ENCODE data around the gene NAA38.

NAA38 gene

DNA sequence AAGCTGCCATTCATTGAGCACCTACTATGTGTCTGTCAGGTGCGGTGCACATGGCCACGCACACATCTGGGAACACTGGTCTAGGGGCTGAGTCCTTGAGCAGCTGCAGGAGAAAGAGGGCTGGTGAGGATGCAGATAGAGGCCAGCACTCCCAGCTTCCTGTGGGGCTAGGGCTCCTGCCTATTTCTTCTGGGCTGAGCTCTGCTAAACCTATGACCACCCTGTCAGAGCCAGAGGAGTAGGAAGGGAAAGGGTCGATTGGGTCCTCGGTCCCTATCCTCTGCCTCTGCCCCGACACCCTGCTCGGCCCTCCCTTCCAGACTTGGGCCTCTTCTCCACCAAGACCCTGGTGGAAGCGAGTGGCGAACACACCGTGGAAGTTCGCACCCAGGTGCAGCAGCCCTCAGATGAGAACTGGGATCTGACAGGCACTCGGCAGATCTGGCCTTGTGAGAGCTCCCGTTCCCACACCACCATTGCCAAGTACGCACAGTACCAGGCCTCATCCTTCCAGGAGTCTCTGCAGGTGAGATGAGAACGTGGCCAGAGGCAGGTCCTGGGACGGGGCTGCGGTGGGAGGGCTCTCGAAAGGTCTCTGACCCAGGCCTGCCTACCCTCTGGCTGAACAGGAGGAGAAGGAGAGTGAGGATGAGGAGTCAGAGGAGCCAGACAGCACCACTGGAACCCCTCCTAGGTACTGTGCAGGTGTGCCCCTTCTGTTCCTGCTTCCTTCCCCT lies 6.5 kb downstream of the NAA38 start:
- peak overlapping the region; percentile 77 for H3K27ac Mint-ChIP-seq
- no peaks in the 10 kb centered on the region for H3K27me3 Mint-ChIP-seq
- H3K9me3 Mint-ChIP-seq (ENCODE audit: low read depth) = no peaks in the 10 kb centered on the region
- peaks cover 5% of the 10 kb centered on the region for H3K36me3 Mint-ChIP-seq
- peaks cover 39% of the 10 kb centered on the region for H3K4me1 Mint-ChIP-seq (ENCODE audit: low read depth)
- peak overlapping the region; percentile 76 for H3K4me3 Mint-ChIP-seq

DNA sequence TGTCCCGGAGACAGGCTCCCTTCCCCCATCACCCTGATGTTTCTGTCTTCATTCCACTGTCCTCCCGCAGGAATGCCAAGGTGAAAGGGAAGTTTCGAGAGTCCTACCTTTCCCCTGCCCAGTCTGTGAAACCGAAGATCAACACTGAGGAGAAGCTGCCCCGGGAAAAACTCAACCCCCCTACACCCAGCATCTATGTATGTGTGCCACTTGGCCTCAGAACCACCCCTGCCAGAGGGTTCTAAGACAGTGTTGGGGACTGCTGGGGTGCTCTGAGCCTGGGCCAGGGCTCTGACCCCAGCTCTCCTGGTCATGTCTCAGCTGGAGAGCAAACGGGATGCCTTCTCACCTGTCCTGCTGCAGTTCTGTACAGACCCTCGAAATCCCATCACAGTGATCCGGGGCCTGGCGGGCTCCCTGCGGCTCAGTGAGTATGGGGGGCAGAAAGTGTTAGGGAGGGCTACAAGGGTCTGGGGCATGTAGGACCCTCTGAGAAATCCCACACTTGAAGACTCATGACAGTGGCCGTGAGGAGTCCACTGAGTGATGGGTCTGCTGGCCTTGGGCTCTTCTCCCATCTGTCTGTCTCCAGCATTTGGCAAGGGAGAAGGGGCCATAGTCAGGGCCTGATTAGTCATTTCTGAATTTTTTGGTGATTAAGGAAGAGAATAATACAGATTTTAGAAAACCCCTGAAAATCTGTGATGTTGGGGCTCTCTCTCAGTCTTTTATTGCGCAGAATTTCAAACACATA lies 7.4 kb downstream of the NAA38 start:
- no peaks in the 10 kb centered on the region for H3K9me3 Mint-ChIP-seq (ENCODE audit: low read depth)
- peak overlapping the region; percentile 82 for H3K27ac Mint-ChIP-seq
- peak overlapping the region; percentile 76 for H3K4me3 Mint-ChIP-seq
- H3K36me3 Mint-ChIP-seq = peaks cover 4% of the 10 kb centered on the region
- peaks cover 39% of the 10 kb centered on the region for H3K4me1 Mint-ChIP-seq (ENCODE audit: low read depth)
- no peaks in the 10 kb centered on the region for H3K27me3 Mint-ChIP-seq

DNA sequence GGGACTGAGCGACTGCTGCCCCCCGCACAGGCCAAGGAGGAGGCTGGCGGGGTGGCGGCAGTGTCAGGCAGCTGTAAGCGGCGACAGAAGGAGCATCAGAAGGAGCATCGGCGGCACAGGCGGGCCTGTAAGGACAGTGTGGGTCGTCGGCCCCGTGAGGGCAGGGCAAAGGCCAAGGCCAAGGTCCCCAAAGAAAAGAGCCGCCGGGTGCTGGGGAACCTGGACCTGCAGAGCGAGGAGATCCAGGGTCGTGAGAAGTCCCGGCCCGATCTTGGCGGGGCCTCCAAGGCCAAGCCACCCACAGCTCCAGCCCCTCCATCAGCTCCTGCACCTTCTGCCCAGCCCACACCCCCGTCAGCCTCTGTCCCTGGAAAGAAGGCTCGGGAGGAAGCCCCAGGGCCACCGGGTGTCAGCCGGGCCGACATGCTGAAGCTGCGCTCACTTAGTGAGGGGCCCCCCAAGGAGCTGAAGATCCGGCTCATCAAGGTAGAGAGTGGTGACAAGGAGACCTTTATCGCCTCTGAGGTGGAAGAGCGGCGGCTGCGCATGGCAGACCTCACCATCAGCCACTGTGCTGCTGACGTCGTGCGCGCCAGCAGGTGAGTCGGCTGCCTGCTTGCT lies 8.1 kb downstream of the NAA38 start:
- Mint-ChIP-seq H3K27me3 (no peaks in the 10 kb centered on the region), H3K4me1 (ENCODE audit: low read depth) (peaks cover 39% of the 10 kb centered on the region), H3K9me3 (ENCODE audit: low read depth) (no peaks in the 10 kb centered on the region), H3K36me3 (peaks cover 4% of the 10 kb centered on the region), H3K4me3 (peak overlapping the region; percentile 76), H3K27ac (no peak overlapping the region)

DNA sequence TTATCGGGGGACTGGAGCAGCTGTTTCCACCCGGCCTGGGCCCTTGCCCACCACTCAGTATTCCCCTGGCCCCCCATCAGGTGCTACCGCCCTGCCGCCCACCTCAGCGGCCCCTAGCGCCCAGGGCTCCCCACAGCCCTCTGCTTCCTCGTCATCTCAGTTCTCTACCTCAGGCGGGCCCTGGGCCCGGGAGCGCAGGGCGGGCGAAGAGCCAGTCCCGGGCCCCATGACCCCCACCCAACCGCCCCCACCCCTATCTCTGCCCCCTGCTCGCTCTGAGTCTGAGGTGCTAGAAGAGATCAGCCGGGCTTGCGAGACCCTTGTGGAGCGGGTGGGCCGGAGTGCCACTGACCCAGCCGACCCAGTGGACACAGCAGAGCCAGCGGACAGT lies 8.6 kb downstream of the NAA38 start:
- H3K4me1 Mint-ChIP-seq (ENCODE audit: low read depth) = peaks cover 36% of the 10 kb centered on the region
- H3K27me3 Mint-ChIP-seq = no peaks in the 10 kb centered on the region
- H3K36me3 Mint-ChIP-seq = peaks cover 2% of the 10 kb centered on the region
- no peaks in the 10 kb centered on the region for H3K9me3 Mint-ChIP-seq (ENCODE audit: low read depth)
- no peak overlapping the region for H3K27ac Mint-ChIP-seq
- no peak overlapping the region for H3K4me3 Mint-ChIP-seq

DNA sequence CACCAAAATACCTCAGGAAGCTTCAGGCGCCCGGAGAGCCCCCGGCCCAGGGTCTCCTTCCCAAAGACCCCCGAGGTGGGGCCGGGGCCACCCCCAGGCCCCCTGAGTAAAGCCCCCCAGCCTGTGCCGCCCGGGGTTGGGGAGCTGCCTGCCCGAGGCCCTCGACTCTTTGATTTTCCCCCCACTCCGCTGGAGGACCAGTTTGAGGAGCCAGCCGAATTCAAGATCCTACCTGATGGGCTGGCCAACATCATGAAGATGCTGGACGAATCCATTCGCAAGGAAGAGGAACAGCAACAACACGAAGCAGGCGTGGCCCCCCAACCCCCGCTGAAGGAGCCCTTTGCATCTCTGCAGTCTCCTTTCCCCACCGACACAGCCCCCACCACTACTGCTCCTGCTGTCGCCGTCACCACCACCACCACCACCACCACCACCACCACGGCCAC lies 9.2 kb downstream of the NAA38 start:
- peaks cover 2% of the 10 kb centered on the region for H3K36me3 Mint-ChIP-seq
- H3K27me3 Mint-ChIP-seq = no peaks in the 10 kb centered on the region
- H3K4me1 Mint-ChIP-seq (ENCODE audit: low read depth) = peaks cover 35% of the 10 kb centered on the region
- no peaks in the 10 kb centered on the region for H3K9me3 Mint-ChIP-seq (ENCODE audit: low read depth)
- peak overlapping the region; percentile 58 for H3K4me3 Mint-ChIP-seq
- H3K27ac Mint-ChIP-seq = no peak overlapping the region

DNA sequence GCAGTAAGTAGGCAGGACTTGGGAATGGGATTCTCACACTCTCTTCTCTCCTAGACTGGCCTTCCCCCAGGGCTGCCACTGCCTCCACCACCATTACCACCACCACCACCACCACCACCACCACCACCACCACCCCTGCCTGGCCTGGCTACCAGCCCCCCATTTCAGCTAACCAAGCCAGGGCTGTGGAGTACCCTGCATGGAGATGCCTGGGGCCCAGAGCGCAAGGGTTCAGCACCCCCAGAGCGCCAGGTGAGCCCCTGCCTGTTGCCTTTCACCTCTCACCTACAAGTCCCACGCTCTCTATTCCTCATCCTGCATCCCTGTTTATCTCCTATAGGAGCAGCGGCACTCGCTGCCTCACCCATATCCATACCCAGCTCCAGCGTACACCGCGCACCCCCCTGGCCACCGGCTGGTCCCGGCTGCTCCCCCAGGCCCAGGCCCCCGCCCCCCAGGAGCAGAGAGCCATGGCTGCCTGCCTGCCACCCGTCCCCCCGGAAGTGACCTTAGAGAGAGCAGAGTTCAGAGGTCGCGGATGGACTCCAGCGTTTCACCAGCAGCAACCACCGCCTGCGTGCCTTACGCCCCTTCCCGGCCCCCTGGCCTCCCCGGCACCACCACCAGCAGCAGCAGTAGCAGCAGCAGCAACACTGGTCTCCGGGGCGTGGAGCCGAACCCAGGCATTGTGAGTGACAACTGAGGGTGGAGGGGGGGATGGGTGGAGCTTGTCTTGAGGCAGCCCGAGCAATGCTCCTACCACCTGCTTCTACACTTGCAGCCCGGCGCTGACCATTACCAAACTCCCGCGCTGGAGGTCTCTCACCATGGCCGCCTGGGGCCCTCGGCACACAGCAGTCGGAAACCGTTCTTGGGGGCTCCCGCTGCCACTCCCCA lies 10.3 kb downstream of the NAA38 start:
- no peaks in the 10 kb centered on the region for H3K27me3 Mint-ChIP-seq
- peak overlapping the region; percentile 95 for H3K4me3 Mint-ChIP-seq
- H3K4me1 Mint-ChIP-seq (ENCODE audit: low read depth) = peaks cover 34% of the 10 kb centered on the region
- H3K9me3 Mint-ChIP-seq (ENCODE audit: low read depth) = no peaks in the 10 kb centered on the region
- peak overlapping the region; percentile 66 for H3K27ac Mint-ChIP-seq
- peaks cover 2% of the 10 kb centered on the region for H3K36me3 Mint-ChIP-seq

DNA sequence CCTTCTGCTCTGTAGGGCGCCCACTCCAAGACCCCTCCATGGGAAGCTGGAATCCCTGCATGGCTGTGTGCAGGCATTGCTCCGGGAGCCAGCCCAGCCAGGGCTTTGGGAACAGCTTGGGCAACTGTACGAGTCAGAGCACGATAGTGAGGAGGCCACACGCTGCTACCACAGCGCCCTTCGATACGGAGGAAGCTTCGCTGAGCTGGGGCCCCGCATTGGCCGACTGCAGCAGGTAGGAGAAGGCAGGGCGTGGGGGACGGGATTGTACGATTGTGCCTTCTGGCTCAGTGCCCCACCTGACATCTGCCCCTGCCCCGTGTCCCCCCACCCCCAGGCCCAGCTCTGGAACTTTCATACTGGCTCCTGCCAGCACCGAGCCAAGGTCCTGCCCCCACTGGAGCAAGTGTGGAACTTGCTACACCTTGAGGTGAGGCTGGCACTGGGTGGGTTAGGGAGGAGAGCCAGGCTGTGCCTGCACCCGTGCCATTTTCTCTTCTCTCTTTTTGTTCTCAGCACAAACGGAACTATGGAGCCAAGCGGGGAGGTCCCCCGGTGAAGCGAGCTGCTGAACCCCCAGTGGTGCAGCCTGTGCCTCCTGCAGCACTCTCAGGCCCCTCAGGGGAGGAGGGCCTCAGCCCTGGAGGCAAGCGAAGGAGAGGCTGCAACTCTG lies 11.2 kb downstream of the NAA38 start:
- H3K4me1 Mint-ChIP-seq (ENCODE audit: low read depth) = peaks cover 30% of the 10 kb centered on the region
- no peaks in the 10 kb centered on the region for H3K27me3 Mint-ChIP-seq
- H3K27ac Mint-ChIP-seq = peak overlapping the region; percentile 66
- no peaks in the 10 kb centered on the region for H3K9me3 Mint-ChIP-seq (ENCODE audit: low read depth)
- peaks cover 2% of the 10 kb centered on the region for H3K36me3 Mint-ChIP-seq
- H3K4me3 Mint-ChIP-seq = peak overlapping the region; percentile 95

DNA sequence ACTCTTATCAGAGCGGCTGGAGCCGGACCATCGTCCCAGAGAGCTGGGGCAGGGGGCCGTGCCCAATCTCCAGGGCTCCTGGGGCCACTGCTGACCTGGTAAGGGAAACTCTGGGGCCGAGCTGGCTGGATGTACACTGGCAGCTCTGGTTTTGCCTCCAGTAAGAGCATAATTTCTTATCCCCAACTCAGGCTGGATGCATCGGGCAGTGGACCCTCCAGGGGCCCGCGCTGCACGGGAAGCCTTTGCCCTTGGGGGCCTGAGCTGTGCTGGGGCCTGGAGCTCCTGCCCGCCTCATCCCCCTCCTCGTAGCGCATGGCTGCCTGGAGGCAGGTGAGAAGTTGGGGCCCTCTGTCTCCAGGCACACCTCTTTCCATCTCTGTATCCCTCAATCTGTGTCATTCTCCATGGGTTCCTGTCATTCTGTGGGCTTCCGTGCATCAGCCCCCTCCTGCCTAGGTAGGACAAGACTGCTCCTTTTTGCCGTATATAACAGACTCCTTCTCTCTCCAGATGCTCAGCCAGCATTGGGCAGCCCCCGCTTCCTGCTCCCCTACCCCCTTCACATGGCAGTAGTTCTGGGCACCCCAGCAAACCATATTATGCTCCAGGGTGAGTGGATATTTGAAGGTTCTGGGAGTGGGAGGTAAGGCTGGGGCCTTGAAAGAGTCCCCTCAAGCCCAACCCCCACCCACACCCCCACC lies 11.8 kb downstream of the NAA38 start:
- Mint-ChIP-seq H3K36me3 (peaks cover 4% of the 10 kb centered on the region), H3K27me3 (no peaks in the 10 kb centered on the region), H3K4me3 (peak overlapping the region; percentile 95), H3K27ac (peak overlapping the region; percentile 99), H3K4me1 (ENCODE audit: low read depth) (peaks cover 30% of the 10 kb centered on the region), H3K9me3 (ENCODE audit: low read depth) (no peaks in the 10 kb centered on the region)

DNA sequence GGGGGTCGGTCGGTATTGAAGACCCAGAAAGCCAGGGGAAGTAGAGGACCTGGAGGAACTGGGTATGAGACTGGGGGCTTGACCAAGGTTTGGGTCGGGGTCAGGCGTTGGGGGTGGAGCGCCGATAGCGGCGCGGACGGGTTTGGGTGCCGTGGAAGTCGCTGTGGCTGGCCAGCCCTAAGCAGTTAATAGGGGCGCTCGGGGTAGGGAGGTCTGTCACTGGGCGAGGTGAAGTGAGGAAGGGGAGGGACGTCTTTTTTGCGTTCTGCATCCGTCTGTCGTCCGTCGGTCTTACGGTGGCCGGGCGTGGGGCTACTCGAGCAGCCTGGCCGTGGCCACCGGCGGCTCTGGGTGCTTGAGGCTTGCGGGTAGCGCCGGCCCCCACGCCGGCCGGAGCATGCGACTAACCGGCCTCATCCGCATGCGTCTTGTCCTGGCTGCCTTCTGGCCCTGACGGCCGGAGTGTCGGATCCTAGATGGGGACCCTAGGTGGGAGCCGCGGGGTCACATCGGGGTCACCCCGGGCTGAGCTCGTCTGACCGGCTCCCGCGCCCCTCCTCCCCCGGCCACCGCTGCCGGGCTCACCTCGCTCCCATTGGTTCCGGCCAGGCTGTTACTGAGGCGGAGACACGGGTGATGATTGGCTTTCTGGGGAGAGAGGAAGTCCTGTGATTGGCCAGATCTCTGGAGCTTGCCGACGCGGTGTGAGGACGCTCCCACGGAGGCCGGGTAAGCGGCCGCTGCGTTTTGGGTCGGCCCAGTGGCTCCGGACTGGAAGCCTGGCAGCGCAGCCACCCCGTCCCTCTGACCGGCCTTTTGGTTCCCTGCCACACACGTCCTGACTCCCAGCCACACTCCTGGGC lies 12.8 kb downstream of the NAA38 start:
- Mint-ChIP-seq H3K9me3 (ENCODE audit: low read depth) (no peaks in the 10 kb centered on the region), H3K4me1 (ENCODE audit: low read depth) (peaks cover 30% of the 10 kb centered on the region), H3K27ac (peak overlapping the region; percentile 99), H3K27me3 (no peaks in the 10 kb centered on the region), H3K36me3 (peaks cover 7% of the 10 kb centered on the region), H3K4me3 (peak overlapping the region; percentile 95)

DNA sequence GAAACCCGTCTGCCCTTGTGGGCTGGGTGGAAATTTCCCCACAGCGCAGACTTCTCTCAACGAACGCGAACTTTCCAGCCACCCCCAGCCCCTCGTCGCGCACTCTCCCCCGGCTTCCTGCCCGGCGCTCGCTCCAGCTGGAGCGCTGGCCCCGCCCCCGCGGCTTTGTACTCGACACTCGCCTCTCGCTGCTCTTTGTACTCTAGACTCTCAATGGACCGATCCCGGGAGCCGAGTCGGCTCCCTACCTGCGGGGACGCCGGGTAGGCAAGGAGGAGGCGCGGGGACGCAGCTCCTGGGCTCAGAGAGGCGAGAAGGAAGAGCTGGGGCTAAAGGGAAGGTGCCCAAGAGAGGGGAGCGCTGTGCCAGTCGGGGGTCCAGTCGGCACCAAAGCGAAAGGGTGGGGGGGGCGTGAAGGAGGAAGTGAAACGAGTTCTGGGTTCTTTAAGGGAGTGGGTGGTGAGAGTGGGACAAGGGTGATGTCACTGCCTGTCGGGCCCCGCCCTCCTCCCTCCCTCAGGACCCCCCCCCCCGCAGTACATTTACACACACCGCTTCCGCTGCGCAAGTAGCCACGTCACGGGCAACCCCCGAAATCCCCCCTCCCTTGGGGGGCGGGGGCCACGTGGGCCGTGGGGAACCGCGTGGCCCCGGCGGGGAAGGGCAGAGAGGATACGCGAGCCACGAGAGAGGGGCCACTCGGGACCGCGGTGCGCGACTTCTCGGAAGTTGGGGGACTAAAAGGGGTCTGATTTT lies 13.6 kb downstream of the NAA38 start:
- no peaks in the 10 kb centered on the region for H3K9me3 Mint-ChIP-seq (ENCODE audit: low read depth)
- peak overlapping the region; percentile 99 for H3K27ac Mint-ChIP-seq
- peaks cover 7% of the 10 kb centered on the region for H3K36me3 Mint-ChIP-seq
- H3K4me3 Mint-ChIP-seq = peak overlapping the region; percentile 95
- H3K4me1 Mint-ChIP-seq (ENCODE audit: low read depth) = peaks cover 37% of the 10 kb centered on the region
- no peaks in the 10 kb centered on the region for H3K27me3 Mint-ChIP-seq

DNA sequence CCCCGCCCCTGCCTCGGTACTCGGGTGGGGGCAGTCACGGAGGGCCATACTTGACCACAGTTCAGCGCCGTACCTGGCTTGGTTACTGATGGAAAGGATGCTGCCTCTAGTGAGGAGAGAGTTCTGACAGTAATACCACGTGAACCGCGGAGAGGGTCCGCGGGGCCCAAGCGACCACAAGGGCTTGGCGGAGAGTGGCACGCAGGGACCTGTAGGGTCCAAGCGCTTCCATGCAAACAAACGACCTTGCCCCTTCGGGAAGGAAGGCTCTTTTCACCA lies 14.2 kb downstream of the NAA38 start:
- peaks cover 7% of the 10 kb centered on the region for H3K36me3 Mint-ChIP-seq
- peaks cover 40% of the 10 kb centered on the region for H3K4me1 Mint-ChIP-seq (ENCODE audit: low read depth)
- H3K27ac Mint-ChIP-seq = peak overlapping the region; percentile 99
- peak overlapping the region; percentile 95 for H3K4me3 Mint-ChIP-seq
- no peaks in the 10 kb centered on the region for H3K9me3 Mint-ChIP-seq (ENCODE audit: low read depth)
- H3K27me3 Mint-ChIP-seq = no peaks in the 10 kb centered on the region

DNA sequence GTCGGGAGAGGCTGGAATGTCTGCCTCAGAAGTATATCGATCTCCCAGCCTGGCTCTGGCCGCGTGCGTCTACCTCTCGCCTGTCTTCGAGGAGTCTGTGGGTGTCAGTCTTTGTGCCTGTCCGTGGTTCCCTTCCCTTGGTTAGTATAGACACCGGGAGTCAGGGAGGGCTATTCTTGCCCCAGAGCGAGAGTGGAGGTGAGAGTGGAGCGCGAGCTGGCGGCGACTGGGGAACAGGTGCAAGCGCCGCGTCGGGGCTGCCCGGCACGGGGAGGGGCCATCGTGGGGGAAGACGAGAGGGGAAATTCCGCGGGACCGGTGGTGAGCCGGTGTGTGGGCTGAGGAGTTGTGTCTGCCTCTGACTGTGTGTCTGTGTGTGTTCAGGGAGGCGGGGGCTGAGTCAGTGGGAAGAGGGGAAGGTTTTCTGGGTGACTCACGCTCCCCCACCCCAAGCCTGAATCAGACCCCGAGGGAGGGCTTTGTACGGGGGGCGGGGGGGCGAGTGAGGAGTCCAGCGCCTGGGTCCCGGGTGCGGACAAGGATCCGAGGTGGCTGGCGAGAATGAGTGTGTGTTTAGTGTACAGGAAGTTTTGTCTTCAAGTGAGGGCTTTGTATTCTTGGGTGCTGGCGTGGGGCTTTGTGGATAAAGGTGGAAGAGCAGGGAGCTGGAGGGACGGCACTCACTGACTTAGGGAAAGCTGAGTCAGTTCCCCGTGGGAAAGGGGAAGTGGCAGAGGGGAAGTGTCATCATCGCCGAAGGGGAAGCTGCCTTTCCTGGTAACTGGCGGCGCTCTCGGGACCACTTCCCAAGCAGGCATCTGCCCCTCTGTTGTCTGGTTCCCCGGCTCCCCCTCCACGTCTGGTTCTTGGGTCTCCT lies 14.7 kb downstream of the NAA38 start:
- no peaks in the 10 kb centered on the region for H3K27me3 Mint-ChIP-seq
- peaks cover 42% of the 10 kb centered on the region for H3K4me1 Mint-ChIP-seq (ENCODE audit: low read depth)
- H3K27ac Mint-ChIP-seq = peak overlapping the region; percentile 99
- no peaks in the 10 kb centered on the region for H3K9me3 Mint-ChIP-seq (ENCODE audit: low read depth)
- peak overlapping the region; percentile 95 for H3K4me3 Mint-ChIP-seq
- H3K36me3 Mint-ChIP-seq = peaks cover 7% of the 10 kb centered on the region

Measured in activated naive CD8-positive, alpha-beta T cell (primary cell).